ENCODE results near the gene IER2.

The IER2 gene

DNA sequence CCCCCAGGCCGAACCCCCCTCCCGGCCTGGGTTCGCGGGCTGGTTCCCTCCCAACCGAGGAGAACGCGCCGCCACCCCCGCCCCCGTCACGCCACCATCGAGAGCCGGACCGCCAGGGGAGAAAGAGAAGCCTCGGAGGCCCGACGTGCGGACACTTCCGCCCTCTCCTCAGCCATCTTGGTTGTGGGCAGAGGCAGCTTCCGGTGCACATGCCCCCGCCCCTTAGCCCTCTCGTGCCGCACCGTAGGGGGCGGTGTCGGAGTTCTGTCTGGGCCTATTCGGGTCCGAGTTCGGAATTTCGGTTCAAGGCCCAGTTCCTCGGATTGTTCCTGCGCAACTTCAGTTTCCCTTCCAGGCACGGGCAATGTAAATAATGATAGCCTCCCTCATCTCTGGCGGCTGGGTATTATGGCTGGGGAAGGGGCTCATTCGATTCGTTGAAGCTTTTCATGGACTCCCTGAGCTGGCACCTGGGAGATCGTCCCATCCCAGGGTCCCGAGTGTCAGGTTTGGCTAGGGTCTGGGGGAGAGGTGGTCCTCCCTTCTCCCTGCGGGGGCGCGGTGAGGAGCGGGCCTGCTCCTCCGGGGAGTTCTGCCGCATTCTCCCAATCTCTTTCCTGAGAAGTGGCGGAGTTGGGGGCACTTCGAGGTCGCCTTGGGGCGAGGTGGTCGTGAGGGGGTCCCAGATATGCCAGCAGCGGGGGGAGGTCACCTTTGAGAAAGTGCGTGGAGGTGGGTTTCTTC, at the start of gene IER2, which contains the start of gene STX10:
IER2 (plus strand) TSS at position 225 of the 744 bp plus-strand sequence. CDS start 2,776 bp downstream, outside the sequence.
STX10 (minus strand) TSS at position 189 of the 744 bp plus-strand sequence. CDS start 202 bp downstream, outside the sequence.
- peak within 1 kb of the TSS; percentile 94 for H3K4me3 ChIP-seq (ENCODE audit: low read depth, low read length)

DNA sequence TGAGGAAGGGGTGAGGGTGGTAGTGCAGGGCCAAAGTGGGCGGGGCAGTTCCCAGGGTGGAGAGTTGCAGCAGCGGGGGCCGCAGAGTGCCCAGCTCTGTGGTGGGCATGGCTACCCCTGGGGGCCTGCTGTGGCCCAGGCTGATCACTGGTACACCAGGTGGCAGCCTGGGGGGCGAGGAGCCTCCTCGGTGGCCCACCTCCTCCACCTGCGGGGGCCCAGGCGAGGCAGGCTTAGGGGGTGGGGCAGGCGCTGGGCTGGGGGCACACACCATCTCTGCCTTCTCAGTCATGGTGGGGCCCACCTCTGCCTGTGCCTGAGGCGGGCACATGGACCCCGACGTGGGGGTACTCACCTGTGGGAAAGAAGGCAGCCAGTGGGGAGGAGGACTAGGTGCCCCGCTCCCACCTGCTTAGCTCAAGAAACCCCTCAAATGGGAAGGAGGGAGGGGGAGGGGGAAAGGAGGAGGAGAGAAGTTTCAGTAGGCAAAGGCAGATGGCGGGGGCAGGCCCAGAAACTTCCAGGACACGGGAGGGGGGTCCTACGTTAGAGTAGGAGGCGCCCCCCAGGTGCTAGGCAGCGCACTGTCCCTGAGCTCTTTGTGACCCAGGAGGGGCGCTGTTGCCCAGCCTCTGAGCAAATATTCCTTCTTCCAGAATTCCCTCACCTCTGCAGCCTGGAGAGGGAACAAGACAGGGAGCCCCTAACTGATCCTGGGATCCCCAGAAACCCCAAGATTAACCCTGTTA, 49.2 kb upstream of the IER2 start:
- H3K4me3 ChIP-seq (ENCODE audit: low read depth, low read length) = no peak overlapping the region

GRCh38 chr19:13101590-13102415, 48.4 kb upstream of the IER2 start:
- H3K4me3 ChIP-seq (ENCODE audit: low read depth, low read length) = no peak overlapping the region

GRCh38 chr19:13102416-13102665, 47.9 kb upstream of the IER2 start:
- no peak overlapping the region for H3K4me3 ChIP-seq (ENCODE audit: low read depth, low read length)

DNA sequence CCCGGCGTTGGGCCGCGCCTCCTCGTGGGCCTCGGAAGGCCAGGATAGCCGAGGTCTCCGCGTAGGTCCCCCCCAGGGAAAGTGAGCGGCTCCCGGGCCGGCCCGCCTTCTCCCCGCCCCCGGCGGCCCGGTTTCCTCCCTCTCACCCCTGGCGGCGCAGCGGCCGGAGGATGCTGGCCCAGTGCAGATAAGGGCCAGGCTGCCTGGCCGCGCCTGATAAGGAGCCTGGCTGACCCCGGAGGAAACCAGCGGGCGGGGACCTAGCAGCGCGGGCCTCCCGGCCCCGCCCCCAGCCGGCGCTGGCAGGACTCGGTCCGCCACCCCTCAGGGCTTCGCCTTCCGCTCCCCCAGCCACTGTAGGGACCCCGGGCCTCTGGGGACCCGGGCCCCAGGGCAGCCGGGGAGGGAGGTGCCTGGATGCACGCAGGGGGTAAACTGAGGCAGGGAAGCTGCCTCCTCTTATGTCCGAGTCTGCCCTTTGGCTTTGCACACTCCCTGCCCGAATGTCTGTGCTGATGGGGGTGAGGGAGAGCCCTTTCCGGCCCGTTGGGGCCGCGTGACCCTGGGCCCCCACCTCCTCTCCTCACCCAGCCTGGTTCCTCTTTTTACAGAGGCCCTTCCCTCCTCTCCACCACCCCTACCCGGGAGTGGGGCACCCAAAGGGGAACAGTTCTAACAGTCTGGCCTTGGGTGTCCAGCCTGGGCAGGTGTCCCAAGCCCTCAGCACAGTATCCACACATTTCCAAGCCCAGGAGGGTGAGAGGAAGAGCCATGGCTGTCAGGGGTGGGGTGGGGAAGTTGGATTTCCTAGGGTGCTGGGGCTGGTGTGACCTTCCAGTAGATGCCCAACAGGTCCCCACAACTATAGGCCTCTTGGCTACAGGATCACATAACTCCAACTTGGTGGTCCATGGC, 47.3 kb upstream of the IER2 start, which contains the start of gene LYL1:
LYL1 (minus strand) TSS at position 193 of the 915 bp plus-strand sequence. CDS start 1,687 bp downstream, outside the sequence.
- H3K4me3 ChIP-seq (ENCODE audit: low read depth, low read length) = no peak within 1 kb of the TSS

DNA sequence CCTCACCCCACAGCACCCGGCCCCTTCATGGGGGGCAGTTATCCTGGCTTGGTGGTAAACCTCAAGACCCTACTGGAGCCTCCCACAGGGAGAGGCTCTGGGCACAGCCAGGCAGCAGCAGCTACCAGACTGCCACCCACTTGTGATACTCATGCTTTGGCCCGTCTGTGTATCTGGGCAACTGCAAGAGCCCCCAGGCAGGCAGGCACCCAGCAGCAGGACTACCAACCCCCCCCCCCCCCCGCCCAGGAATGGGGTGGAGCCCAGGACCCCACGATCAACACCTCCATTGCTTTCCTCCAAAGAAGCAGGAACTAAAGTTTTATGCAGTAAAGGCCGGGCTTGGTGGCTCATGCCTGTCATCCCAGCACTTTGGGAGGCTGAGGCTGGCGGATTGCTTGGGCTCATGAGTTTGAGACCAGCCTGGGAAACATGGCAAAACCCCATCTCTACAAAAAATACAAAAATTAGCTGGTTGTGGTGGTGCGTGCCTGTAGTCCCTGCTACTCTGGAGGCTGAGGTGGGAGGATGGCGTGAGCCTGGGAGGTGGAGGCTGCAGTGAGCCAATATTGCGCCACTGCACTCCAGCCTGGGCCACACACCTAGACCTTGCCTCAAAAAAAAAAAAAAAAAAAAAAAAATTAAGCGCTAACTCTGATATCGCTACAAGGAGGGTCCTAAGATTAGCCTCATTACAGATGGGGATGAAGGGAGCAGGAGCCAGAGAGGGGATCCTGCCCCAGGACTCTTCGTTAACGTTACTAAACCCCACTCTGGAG, 46.4 kb upstream of the IER2 start:
- no peak overlapping the region for H3K4me3 ChIP-seq (ENCODE audit: low read depth, low read length)

DNA sequence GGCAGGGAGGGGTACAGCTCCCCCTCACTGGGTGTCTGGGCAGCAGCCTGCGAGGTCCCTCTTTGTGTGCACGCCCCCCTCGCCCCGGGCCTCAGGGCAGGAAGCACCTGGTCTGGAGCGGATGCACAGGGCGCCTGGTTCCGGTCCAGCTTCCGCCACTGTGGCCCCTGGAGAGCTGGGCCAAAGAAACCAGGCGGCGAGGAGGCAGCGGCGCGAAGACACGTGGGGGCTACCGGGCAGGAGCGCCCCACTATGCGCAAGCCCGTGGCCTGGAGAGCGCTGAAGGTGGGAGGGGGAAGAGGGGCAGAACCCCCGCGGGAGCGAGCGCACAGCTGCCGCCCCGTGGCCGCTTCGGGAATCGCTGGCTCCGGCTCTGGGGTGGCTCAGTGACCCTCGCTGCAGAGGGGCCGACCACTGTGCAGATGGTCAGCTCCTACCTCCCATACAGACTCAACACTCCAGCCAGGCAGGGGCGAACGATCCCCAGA, 45.8 kb upstream of the IER2 start:
- no peak overlapping the region for H3K4me3 ChIP-seq (ENCODE audit: low read depth, low read length)

DNA sequence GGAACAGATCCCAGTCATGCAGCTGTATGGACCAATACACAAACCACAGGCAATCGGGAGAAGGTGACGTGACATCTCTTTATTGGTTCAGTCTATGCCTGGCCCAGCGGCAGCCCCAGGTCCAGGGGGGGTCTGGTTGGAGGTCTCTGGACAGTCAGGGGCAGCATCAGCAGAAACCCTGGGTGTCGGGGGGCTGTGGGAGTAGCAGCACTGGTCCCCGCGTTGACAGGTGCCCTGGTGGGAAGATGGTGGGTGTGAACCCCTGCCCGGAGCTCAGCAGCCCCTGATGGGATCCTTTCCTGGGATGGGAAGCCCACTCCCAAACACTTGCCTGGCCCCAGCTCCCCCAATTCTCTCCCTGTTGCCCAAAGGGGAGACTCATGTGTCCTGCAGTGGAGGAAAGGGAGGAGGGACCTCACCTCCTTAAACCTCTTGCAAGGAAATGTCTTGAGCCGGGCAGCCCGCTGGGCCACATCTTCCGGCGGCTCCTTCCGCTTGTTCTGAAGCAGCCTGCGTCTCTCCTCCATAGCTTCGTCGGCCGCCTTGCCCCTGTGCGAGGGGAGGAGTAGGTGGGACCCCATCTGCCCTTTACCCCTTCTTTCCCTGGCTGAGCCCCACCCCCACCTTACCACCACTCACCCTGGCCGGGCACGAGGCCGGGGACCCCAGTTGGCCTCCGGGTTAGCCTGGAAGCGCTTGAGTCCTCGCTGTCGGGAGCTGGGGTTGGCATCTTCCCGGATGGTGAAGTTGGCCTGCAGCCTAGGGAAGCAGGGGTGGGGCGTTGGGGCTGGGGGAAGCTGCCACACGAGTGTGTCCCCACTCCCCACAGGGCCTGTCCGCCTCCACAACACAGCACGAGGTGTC, 45.1 kb upstream of the IER2 start:
- H3K4me3 ChIP-seq (ENCODE audit: low read depth, low read length) = no peak overlapping the region

- no peak overlapping the region for H3K4me3 ChIP-seq (ENCODE audit: low read depth, low read length)
Measured at GRCh38 chr19:13109361-13110098, 40.7 kb upstream of the IER2 start.

- no peak overlapping the region for H3K4me3 ChIP-seq (ENCODE audit: low read depth, low read length)
Measured at GRCh38 chr19:13110099-13110610, 40.1 kb upstream of the IER2 start.

DNA sequence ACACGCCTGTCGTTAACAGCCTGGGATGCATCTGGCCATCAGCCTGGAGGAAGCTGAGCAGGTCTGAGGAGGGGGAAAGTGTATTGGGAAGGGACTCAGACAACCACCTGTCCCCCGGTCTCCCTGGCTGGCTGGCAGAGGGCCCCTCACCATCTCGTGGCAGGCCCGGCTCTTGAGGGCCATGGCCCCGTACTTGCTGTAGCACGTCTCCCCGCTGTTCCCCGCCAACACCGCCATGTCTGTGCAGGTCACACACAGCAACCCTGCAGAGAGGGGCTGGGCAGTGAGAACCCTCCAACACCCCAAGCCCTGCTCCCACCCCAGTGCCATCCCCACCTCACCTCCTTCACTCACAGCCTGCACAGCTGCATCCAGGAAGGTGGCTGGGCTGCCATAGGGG, 37.7 kb upstream of the IER2 start:
- H3K4me3 ChIP-seq (ENCODE audit: low read depth, low read length) = no peak overlapping the region

- peak overlapping the region; percentile 96 for H3K4me3 ChIP-seq (ENCODE audit: low read depth, low read length)
Measured at GRCh38 chr19:13115936-13116281, 34.3 kb upstream of the IER2 start.

DNA sequence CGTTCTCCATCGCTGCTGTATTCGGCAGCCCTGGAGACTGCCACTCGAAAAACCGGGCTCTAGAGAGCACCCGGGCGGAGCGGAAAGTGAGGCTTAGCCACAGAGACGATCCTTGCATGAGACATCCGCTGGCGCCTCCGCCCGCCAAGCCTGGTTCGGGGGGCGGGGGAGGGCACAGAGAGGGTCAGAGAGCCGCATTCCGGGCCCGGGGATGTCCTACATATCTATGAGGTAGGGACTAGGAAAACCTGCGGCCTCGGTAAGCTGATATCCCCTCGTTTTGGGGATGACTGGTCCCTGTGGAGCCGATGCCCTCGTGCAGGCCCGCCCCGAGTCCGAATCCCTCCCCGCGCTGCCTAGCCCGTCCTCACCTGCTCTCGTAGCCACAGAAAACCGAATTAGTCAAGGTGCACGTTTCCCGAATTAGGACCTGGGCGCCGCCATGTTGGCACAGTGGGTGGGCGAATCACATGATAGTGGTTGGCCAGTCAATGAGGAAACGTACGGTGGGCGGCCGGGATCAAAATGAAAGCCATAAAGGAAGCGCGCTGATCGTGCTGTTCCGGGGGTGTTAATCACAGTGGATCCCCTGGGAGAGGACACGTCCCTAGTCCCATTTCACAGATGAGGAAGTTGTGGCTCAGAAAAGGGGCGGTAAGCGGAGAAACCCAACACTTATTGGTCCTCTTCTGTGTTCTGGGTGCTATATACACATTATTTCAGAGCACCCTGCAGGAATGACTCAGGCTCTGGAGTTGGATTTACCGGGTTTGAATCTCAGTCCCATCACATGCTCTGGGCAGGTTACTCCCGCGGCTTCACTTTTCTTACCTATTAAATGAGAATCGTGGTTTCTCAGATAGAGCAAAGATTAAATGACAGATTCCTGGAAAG, 33.7 kb upstream of the IER2 start, which contains the start of gene TRMT1:
TRMT1 (minus strand) TSS at position 459 of the 894 bp plus-strand sequence; CDS start at position 118, 341 bp downstream.
- H3K4me3 ChIP-seq (ENCODE audit: low read depth, low read length) = peak within 1 kb of the TSS; percentile 96

DNA sequence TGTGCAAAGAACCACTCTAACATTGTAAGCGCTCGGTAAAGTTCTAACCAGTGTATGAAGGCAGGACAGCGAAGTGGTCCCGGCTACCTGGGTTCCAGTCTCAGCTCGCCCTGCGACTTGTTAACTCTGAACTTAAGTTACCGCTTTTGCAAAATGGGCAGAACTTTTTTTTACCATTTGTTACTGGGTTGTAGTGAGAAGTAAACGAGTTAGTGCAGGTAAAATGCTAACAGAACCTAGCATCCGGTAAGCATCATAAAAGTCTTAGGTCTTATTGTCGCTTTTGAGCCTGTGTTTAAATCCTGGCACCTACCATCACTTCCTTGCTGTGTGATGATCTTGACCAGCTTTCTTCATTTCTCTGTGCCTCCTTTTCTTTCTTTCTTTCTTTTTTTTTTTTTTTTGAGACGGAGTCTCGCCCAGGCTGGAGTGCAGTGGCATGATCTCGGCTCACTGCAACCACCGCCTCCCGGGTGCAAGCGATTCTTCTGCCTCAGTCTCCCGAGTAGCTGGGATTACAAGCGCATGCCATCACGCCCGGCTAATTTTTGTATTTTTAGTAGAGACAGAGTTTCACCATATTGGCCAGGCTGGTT, 32.9 kb upstream of the IER2 start:
- H3K4me3 ChIP-seq (ENCODE audit: low read depth, low read length) = peak overlapping the region; percentile 96

- peak within 1 kb of the TSS; percentile 96 for H3K4me3 ChIP-seq (ENCODE audit: low read depth, low read length)
Measured at GRCh38 chr19:13117772-13118423, 32.3 kb upstream of the IER2 start, which contains the start of gene NACC1. Gene NACC1, plus strand, starts transcription at chr19:13118264. Its CDS starts 16,944 bp downstream, at chr19:13135208.

Measured in iPS-11a (cell line).